Thymus (tissue), 11 donors: ENCODE data around the gene TMED6. TPM values are rescaled to one million over a fixed set of nuclear protein-coding genes. Genes with fewer than 3 reads are reported as not detected.

Experiments used
- DNase-seq, 9 donors: peaks; one replicate each; pipeline ENCODE4 v3.0.0-alpha.2; 2013; ENCODE audit warnings: low spot score in 9 of 9, low read depth in 6 of 9, missing footprints in 1 of 9
- H3K27ac ChIP-seq, 2 donors: one replicate each; pipeline ENCODE4 v1.5.1; 2013; ENCODE audit warnings: control low read depth in 1 of 2, low read depth in 1 of 2, low read length in 1 of 2, mild to moderate bottlenecking in 1 of 2, moderate library complexity in 1 of 2
- H3K27me3 ChIP-seq, 2 donors: one replicate each; pipeline ENCODE4 v1.5.1; 2013; ENCODE audit warnings: low read length in 1 of 2; ENCODE audit not compliant: control insufficient read depth in 2 of 2, insufficient read depth in 1 of 2
- H3K36me3 ChIP-seq, 2 donors: one replicate each; pipeline ENCODE4 v1.5.1; 2013; ENCODE audit warnings: low read length in 1 of 2, mild to moderate bottlenecking in 1 of 2, moderate library complexity in 1 of 2; ENCODE audit not compliant: control insufficient read depth in 2 of 2, insufficient read depth in 2 of 2
- H3K4me1 ChIP-seq, 2 donors: one replicate each; pipeline ENCODE4 v1.5.1; 2013; ENCODE audit warnings: low read length in 2 of 2; ENCODE audit not compliant: control insufficient read depth in 2 of 2, insufficient read depth in 2 of 2
- H3K4me3 ChIP-seq, 2 donors: one replicate each; pipeline ENCODE4 v1.5.1; 2013; ENCODE audit warnings: low read length in 2 of 2, control low read depth in 1 of 2, mild to moderate bottlenecking in 1 of 2
- H3K9me3 ChIP-seq, 2 donors: one replicate each; pipeline ENCODE4 v1.5.1; 2013; ENCODE audit warnings: low read length in 1 of 2, mild to moderate bottlenecking in 1 of 2; ENCODE audit not compliant: control insufficient read depth in 2 of 2, insufficient read depth in 1 of 2
- WGBS: extraction: QIAGEN DNeasy Blood & Tissue Kit; methylation state at CpG from one replicate; pipeline ENCODE4 v1.1.7; 2013; 5-methylcytosine and 5-hydroxymethylcytosine counted together
- polyA plus RNA-seq: library from polyadenylated mRNA; stranded (reverse); fragments of 200-250 nt; gene quantifications from one replicate; pipeline ENCODE4 v1.2.3, GENCODE V29; 2013
- total RNA-seq: library from RNA; stranded (reverse); fragments of 120-200 nt; gene quantifications from one replicate; pipeline ENCODE4 v1.2.4, GENCODE V29; 2013
- donor health status: healthy.

TMED6 gene
- total and polyA plus RNA-seq, 2 donors = 0.14 to 1.2 TPM

GRCh38 chr16:69322343-69322742, 29.2 kb downstream of the TMED6 start:
- Histone ChIP-seq H3K4me1 (peaks cover 4 to 7% of the 10 kb centered on the region in 2 donors), H3K27ac (no peak overlapping the region), H3K27me3 (no peaks in the 10 kb centered on the region), H3K9me3 (no peaks in the 10 kb centered on the region), H3K4me3 (no peak overlapping the region), H3K36me3 (peaks cover 90 to 94% of the 10 kb centered on the region in 2 donors)
- over 99% methylated on average over 7 of the region's 7 CpGs for WGBS
- DNase-seq = no peak

GRCh38 chr16:69321080-69321479, 30.5 kb downstream of the TMED6 start:
- WGBS = 98% methylated on average over 22 of the region's 22 CpGs
- H3K4me3 ChIP-seq = no peak overlapping the region
- H3K27me3 ChIP-seq = no peaks in the 10 kb centered on the region
- H3K27ac ChIP-seq = no peak overlapping the region
- no peaks in the 10 kb centered on the region for H3K9me3 ChIP-seq
- no peak for DNase-seq
- peaks cover 0 to 7% of the 10 kb centered on the region in 2 donors for H3K4me1 ChIP-seq
- H3K36me3 ChIP-seq = peaks cover 90 to 94% of the 10 kb centered on the region in 2 donors

DNA sequence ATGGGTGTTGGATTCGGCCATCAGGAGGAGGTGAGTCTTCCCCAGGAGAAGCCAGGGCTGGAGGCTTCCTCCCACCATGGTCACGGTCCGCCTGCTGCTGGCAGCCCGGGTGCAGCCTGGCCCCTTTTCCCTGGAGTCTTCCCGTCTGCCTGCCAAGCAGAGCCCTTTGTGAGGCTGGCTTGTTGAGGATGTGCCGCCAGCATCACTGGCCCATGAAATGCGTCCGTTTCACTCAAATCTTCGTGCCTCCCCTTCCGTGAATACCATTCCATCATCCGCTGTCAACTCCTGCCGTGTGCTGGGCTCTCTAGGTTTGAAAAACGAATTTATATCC, 30.9 kb downstream of the TMED6 start:
- Histone ChIP-seq H3K36me3 (peaks cover 90 to 94% of the 10 kb centered on the region in 2 donors), H3K4me1 (peaks cover 0 to 7% of the 10 kb centered on the region in 2 donors), H3K27me3 (no peaks in the 10 kb centered on the region), H3K9me3 (no peaks in the 10 kb centered on the region), H3K4me3 (no peak overlapping the region), H3K27ac (no peak overlapping the region)
- DNase-seq = no peak
- 97% methylated on average over 13 of the region's 13 CpGs for WGBS

- no peak for DNase-seq
- H3K4me1 ChIP-seq = peaks cover 0 to 7% of the 10 kb centered on the region in 2 donors
- H3K36me3 ChIP-seq = peaks cover 91 to 95% of the 10 kb centered on the region in 2 donors
- H3K4me3 ChIP-seq = no peak overlapping the region
- H3K27ac ChIP-seq = no peak overlapping the region
- WGBS = 96% methylated on average over 30 of the region's 30 CpGs
- H3K9me3 ChIP-seq = no peaks in the 10 kb centered on the region
- no peaks in the 10 kb centered on the region for H3K27me3 ChIP-seq
Observed at GRCh38 chr16:69319826-69320739, 31.5 kb downstream of the TMED6 start.

DNA sequence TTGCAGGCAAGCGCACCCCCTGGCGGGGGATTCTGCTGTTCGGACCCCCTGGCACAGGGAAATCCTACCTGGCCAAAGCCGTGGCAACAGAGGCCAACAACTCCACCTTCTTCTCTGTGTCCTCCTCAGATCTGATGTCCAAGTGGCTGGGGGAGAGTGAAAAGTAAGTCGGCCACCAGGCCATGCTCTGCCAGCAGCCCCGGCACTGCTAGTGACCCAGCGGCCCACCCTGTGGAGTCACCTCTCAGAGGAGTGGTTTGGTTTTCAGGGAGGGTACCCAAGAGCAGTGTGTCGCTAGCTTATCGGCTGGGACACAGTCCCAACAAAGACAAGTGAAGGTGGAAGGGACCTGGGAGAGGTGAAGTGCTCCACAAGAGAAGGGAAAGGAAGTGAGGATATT, 32.2 kb downstream of the TMED6 start:
- H3K4me1 ChIP-seq = peaks cover 0 to 2% of the 10 kb centered on the region in 2 donors

GRCh38 chr16:69318911-69319289, 32.7 kb downstream of the TMED6 start:
- Histone ChIP-seq H3K27me3 (no peaks in the 10 kb centered on the region), H3K27ac (no peak overlapping the region), H3K9me3 (no peaks in the 10 kb centered on the region), H3K4me3 (no peak overlapping the region), H3K4me1 (no peaks in the 10 kb centered on the region), H3K36me3 (peaks cover 92 to 94% of the 10 kb centered on the region in 2 donors)
- WGBS = 96% methylated on average over 10 of the region's 10 CpGs
- DNase-seq = no peak

More for the DNA sequence above, 32.2 kb downstream of the TMED6 start:
- Histone ChIP-seq H3K36me3 (peaks cover 91 to 95% of the 10 kb centered on the region in 2 donors), H3K4me3 (no peak overlapping the region), H3K9me3 (no peaks in the 10 kb centered on the region), H3K27me3 (no peaks in the 10 kb centered on the region), H3K27ac (no peak overlapping the region)
- 98% methylated on average over 9 of the region's 9 CpGs for WGBS
- DNase-seq = no peak

- H3K36me3 ChIP-seq = peaks cover 89 to 91% of the 10 kb centered on the region in 2 donors
- H3K27me3 ChIP-seq = no peaks in the 10 kb centered on the region
- no peaks in the 10 kb centered on the region for H3K9me3 ChIP-seq
- peaks cover 0 to 2% of the 10 kb centered on the region in 2 donors for H3K4me1 ChIP-seq
- no peak for DNase-seq
- 97% methylated on average over 30 of the region's 30 CpGs for WGBS
- no peak overlapping the region for H3K4me3 ChIP-seq
- no peak overlapping the region for H3K27ac ChIP-seq
Observed at GRCh38 chr16:69318177-69318910, 33.2 kb downstream of the TMED6 start.

DNA sequence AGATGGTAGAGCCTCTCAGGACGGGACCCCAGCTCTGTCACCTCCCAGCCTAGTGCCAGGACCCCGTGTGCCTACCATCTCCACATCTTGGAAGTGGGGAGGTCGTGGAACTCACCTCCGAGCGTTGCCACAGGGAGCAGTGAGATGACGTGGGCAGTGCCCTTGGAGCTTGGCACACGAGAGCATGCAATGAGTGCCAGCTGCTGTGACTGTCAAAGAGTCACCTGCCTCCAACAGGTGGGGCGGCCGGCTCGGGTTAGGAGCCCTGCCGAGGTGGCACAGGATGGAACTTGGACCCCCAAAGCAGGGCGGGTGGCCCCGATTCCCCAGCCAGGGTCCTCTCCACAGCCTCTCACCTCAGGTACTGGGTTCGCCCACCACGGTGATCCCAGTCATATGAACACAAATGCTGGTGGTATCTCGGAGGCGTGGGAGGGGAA, 35.0 kb downstream of the TMED6 start:
- Histone ChIP-seq H3K9me3 (no peaks in the 10 kb centered on the region), H3K4me3 (no peak overlapping the region), H3K4me1 (peaks cover 5 to 6% of the 10 kb centered on the region in 2 donors), H3K27ac (no peak overlapping the region), H3K27me3 (no peaks in the 10 kb centered on the region), H3K36me3 (peaks cover 73 to 74% of the 10 kb centered on the region in 2 donors)
- DNase-seq = no peak
- 97% methylated on average over 17 of the region's 17 CpGs for WGBS
